HUES6 (cell line): ENCODE measurements around the gene HNF1B.

Experiments used
- H3K27ac ChIP-seq: 2 replicates; pipeline ENCODE4 v1.7.0; 2013; ENCODE audit warnings: low read depth, mild to moderate bottlenecking, low read length, inconsistent platforms
- H3K27me3 ChIP-seq: 2 replicates; pipeline ENCODE4 v1.6.1; 2013; ENCODE audit warnings: low read length; ENCODE audit not compliant: control insufficient read depth, insufficient read depth
- H3K36me3 ChIP-seq: 2 replicates; pipeline ENCODE4 v1.6.1; 2013; ENCODE audit warnings: low read length; ENCODE audit not compliant: control insufficient read depth, insufficient read depth
- H3K4me1 ChIP-seq: 2 replicates; pipeline ENCODE4 v1.6.1; 2013; ENCODE audit warnings: low read length; ENCODE audit not compliant: control insufficient read depth, insufficient read depth
- H3K4me3 ChIP-seq: 2 replicates; pipeline ENCODE4 v1.5.1; 2013; ENCODE audit warnings: low read depth, low read length
- H3K9ac ChIP-seq: one replicate; pipeline ENCODE4 v1.6.1; 2013; ENCODE audit warnings: mild to moderate bottlenecking, low read length
- H3K9me3 ChIP-seq: 2 replicates; pipeline ENCODE4 v1.6.1; 2013; ENCODE audit warnings: low read depth, low read length; ENCODE audit not compliant: control insufficient read depth, insufficient read depth

The HNF1B gene

GRCh38 chr17:37744633-37744927 lies 279 bp downstream of the HNF1B start:
- Histone ChIP-seq H3K36me3 (no peaks in the 10 kb centered on the region), H3K9ac (peak overlapping the region; percentile 23), H3K9me3 (no peaks in the 10 kb centered on the region), H3K4me1 (peaks cover 8% of the 10 kb centered on the region), H3K27ac (no peak overlapping the region), H3K4me3 (peak overlapping the region; percentile 64), H3K27me3 (peaks cover 97% of the 10 kb centered on the region)

DNA sequence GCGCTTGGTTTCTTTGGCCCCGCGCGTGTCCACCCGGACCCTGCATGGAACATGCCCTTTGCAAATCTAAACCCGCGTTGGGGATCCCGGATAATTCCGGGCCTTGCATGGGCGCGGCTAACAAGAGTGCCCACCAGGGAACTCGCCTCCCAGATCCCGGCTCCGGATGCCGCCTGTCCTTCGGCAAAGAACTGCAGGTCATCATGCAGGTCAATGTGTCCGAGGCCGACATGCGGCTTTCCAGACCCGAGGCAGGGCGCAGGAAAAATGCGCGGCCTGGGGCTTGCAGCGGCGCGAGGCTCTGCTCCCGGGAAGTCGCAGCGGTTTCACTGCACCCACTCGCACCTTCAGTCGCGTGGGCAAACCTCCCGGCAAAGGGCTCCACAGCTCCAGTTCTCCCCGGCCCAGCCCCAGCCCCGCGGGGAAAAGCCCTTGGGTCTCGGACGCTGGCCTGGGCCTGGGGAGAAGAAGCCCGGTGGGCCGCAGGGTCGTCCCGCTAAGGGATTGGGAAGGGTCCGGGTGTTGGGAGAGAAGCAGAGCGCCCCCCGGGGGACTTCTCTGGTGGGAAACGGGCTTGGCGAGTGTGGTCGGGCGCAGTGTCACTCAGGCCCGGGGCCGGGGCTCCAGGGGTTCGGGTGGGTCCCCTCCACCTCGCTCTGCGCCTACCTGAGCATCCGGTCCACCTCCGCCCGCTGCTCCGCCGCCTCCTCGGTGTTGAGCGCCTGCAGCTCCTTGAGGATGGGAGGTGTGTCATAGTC lies 805 bp downstream of the HNF1B start:
- peak overlapping the region; percentile 64 for H3K4me3 ChIP-seq
- no peaks in the 10 kb centered on the region for H3K36me3 ChIP-seq
- peaks cover 8% of the 10 kb centered on the region for H3K4me1 ChIP-seq
- H3K9me3 ChIP-seq, result no peaks in the 10 kb centered on the region
- peaks cover 100% of the 10 kb centered on the region for H3K27me3 ChIP-seq
- H3K9ac ChIP-seq, result peak overlapping the region; percentile 30
- no peak overlapping the region for H3K27ac ChIP-seq

DNA sequence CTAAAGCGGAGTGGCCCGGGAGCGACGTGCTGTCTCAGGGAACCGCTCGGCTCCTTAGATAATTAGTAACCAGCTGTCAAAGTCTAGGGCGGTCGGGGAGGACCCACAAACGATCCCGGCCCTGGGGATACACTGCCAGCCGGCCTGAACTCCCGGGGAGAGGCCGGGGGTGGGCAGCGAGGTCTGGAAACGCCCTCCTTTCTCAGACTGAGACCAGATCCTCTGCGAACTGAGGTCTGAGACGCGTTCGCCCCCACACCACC lies 1.3 kb downstream of the HNF1B start:
- Histone ChIP-seq H3K27ac (no peak overlapping the region), H3K9me3 (no peaks in the 10 kb centered on the region), H3K36me3 (no peaks in the 10 kb centered on the region), H3K27me3 (peaks cover 100% of the 10 kb centered on the region), H3K9ac (peak overlapping the region; percentile 30), H3K4me3 (peak overlapping the region; percentile 64), H3K4me1 (peaks cover 8% of the 10 kb centered on the region)

- no peaks in the 10 kb centered on the region for H3K9me3 ChIP-seq
- H3K27me3 ChIP-seq, result peaks cover 100% of the 10 kb centered on the region
- no peak overlapping the region for H3K27ac ChIP-seq
- peak overlapping the region; percentile 64 for H3K4me3 ChIP-seq
- no peak overlapping the region for H3K9ac ChIP-seq
- H3K4me1 ChIP-seq, result peaks cover 8% of the 10 kb centered on the region
- H3K36me3 ChIP-seq, result no peaks in the 10 kb centered on the region
These were observed 1.9 kb downstream of the HNF1B start for GRCh38 chr17:37742762-37743611.

- Histone ChIP-seq H3K36me3 (no peaks in the 10 kb centered on the region), H3K9me3 (no peaks in the 10 kb centered on the region), H3K4me3 (peak overlapping the region; percentile 64), H3K4me1 (peaks cover 8% of the 10 kb centered on the region), H3K9ac (no peak overlapping the region), H3K27me3 (peaks cover 97% of the 10 kb centered on the region), H3K27ac (no peak overlapping the region)
These were observed 2.6 kb downstream of the HNF1B start for GRCh38 chr17:37742116-37742761.

DNA sequence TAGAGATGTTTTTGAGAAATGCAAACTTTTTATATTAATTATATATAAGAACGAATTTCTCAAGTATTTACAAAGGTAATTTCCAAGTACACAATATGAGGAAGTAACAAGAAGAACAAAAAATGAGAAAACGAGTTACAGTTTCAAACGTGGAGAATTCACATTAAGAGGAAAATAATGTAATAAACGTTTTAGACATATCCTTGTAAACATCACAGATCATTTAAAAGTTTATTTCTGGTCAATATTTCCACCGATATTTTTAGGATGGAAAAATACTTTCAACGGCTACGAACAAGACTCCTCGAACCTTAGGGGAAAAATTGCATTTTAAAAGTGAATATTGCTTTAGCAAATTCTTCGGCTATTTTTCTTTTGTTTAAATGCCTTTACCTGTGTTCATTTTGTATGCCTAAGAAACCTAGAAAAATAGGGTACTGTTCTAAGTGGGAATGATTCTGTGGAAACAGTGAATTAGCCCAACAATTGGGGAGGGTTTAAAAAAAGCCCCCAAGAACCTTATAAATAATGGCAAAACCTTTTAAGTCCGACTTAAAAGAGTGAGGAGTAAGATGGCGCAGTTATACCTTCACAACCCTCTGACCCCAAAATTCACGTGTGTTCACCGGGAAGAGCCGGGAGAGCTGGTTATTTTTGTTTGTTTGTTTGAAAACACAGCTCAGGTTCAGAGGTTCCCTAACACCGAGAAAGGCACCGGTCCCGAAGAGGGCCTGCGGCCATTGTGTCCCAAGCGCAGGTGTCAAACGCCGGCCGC lies 3.3 kb downstream of the HNF1B start:
- H3K27ac ChIP-seq, result no peak overlapping the region
- H3K9me3 ChIP-seq, result no peaks in the 10 kb centered on the region
- peaks cover 8% of the 10 kb centered on the region for H3K4me1 ChIP-seq
- H3K27me3 ChIP-seq, result peaks cover 97% of the 10 kb centered on the region
- H3K9ac ChIP-seq, result no peak overlapping the region
- no peaks in the 10 kb centered on the region for H3K36me3 ChIP-seq
- H3K4me3 ChIP-seq, result peak overlapping the region; percentile 64

DNA sequence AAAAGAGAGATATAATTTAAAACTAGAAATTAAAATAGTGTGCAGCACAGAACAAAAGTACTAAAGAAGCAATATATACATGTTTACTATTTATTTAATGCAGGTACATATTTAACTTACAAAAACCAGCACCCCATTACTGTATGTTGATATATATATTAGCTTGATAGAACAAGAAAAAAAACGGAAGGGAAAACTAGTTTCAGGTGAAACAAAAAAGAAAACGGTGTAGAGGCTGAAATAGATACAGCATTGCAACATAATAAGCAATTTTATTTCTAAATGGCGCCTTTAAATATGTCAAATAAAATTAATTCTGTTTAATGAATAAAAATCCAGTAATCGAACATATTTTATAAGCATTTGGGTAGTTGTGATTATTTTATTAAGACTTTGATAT lies 3.9 kb downstream of the HNF1B start:
- Histone ChIP-seq H3K27me3 (peaks cover 97% of the 10 kb centered on the region), H3K27ac (no peak overlapping the region), H3K9me3 (no peaks in the 10 kb centered on the region), H3K4me1 (peaks cover 8% of the 10 kb centered on the region), H3K36me3 (no peaks in the 10 kb centered on the region), H3K9ac (no peak overlapping the region), H3K4me3 (no peak overlapping the region)

DNA sequence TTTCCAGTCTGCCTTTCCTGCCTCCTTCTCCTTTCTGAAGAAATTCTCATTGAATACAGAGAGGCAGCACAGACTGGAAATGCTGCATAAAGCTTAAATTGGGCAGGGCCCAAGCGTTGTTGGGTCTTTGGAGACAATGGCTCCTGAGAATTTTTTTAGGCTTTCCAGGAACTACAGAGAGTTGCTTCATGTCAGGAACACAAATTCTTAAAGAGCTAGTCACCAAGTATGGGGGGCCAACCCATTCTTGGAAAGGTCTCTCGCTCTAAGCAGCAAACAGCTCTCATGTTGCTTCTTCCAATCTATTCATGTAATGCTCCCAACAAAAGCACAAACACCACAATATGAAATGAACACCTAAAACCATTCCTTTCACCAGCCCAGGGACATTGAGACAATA lies 6.9 kb downstream of the HNF1B start:
- Histone ChIP-seq H3K4me3 (no peak overlapping the region), H3K9me3 (no peaks in the 10 kb centered on the region), H3K36me3 (no peaks in the 10 kb centered on the region), H3K27ac (no peak overlapping the region), H3K27me3 (peaks cover 93% of the 10 kb centered on the region), H3K9ac (no peak overlapping the region), H3K4me1 (no peaks in the 10 kb centered on the region)

- Histone ChIP-seq H3K4me3 (no peak overlapping the region), H3K27me3 (peaks cover 84% of the 10 kb centered on the region)
These were observed 7.8 kb downstream of the HNF1B start for GRCh38 chr17:37737081-37737480.

GRCh38 chr17:37736428-37736827 lies 8.4 kb downstream of the HNF1B start:
- H3K4me1 ChIP-seq, result no peaks in the 10 kb centered on the region

More at GRCh38 chr17:37737081-37737480, 7.8 kb downstream of the HNF1B start:
- Histone ChIP-seq H3K9me3 (no peaks in the 10 kb centered on the region), H3K27ac (no peak overlapping the region), H3K36me3 (no peaks in the 10 kb centered on the region), H3K9ac (no peak overlapping the region), H3K4me1 (no peaks in the 10 kb centered on the region)

More at GRCh38 chr17:37736428-37736827, 8.4 kb downstream of the HNF1B start:
- no peaks in the 10 kb centered on the region for H3K36me3 ChIP-seq
- H3K9me3 ChIP-seq, result no peaks in the 10 kb centered on the region
- H3K27ac ChIP-seq, result no peak overlapping the region
- no peak overlapping the region for H3K4me3 ChIP-seq
- no peak overlapping the region for H3K9ac ChIP-seq
- peaks cover 79% of the 10 kb centered on the region for H3K27me3 ChIP-seq
